GM12878 (cell line): Measurements from ENCODE around the gene ZNF860. TPM values are rescaled to one million over a fixed set of nuclear protein-coding genes. Genes with fewer than 3 reads are reported as not detected.

Source experiments
- ATAC-seq: fragments of 200-7000 bp; cut with Tn5 transposase; 3 replicates; pipeline ENCODE4 v1.9.1; 2020; ENCODE audit warnings: mild to moderate bottlenecking, moderate library complexity
- BruUV-seq: library from RNA; stranded (reverse); fragments of 400-500 nt; replicated peaks from 2 replicates; lab custom pipeline; 2021; lab: Mats Ljungman, UMichigan
- CTCF ChIA-PET: fragments of 300-600 bp; sonication (Branson Sonifier 250); formaldehyde crosslinking; extraction: SDS; loops from one replicate; lab custom pipeline; 2021; ENCODE audit warnings: inconsistent platforms; lab: Yijun Ruan, JAX
- POLR2A ChIA-PET: fragments of 350-600 bp; formaldehyde crosslinking; extraction: SDS; loops from one replicate; lab custom pipeline; 2021; ENCODE audit warnings: inconsistent platforms; lab: Charles Lee
- RAD21 ChIA-PET: fragments of 300-600 bp; sonication (Branson Sonifier 250); formaldehyde crosslinking; loops from one replicate; lab custom pipeline; 2023; ENCODE audit warnings: antibody characterized with exemption; ENCODE audit not compliant: unreplicated experiment; lab: Charles Lee
- SMC1A ChIA-PET: fragments of 300-600 bp; sonication (Branson Sonifier 250); formaldehyde crosslinking; loops from one replicate; lab custom pipeline; 2023; ENCODE audit not compliant: unreplicated experiment, uncharacterized antibody; lab: Charles Lee
- DNase-seq: peaks from one replicate; pipeline ENCODE4 v3.0.0-alpha.2; 2011; ENCODE audit warnings: low read depth, low spot score
- FAIRE-seq: peaks from 3 replicates; lab custom pipeline; 2011; peaks lifted over from hg19 to GRCh38; lab: Jason Lieb, UNC
- H2AFZ ChIP-seq: 2 replicates; pipeline ENCODE4 v1.6.0; 2011; ENCODE audit warnings: low read depth, low read length, control low read depth; ENCODE audit not compliant: control insufficient read depth
- H3K27ac ChIP-seq: 2 replicates; pipeline ENCODE4 v1.5.1; 2011; ENCODE audit warnings: control low read depth; ENCODE audit not compliant: control insufficient read depth, insufficient read depth
- H3K27me3 ChIP-seq, 2 experiments: replicated peaks in 1 of 2; 2 replicates each; pipeline versions ENCODE4 v1.6.0 to v1.6.1; 2011; ENCODE audit warnings: low read length in 1 of 2; ENCODE audit not compliant: control insufficient read depth in 2 of 2, insufficient read depth in 2 of 2
- H3K36me3 ChIP-seq, 2 experiments: 2 replicates each; pipeline ENCODE4 v1.5.1; 2011; ENCODE audit warnings: low read length in 1 of 2; ENCODE audit not compliant: control insufficient read depth in 2 of 2, insufficient read depth in 2 of 2
- H3K4me1 ChIP-seq: 2 replicates; pipeline ENCODE4 v1.6.1; 2011; ENCODE audit warnings: mild to moderate bottlenecking, low read length, moderate library complexity, mixed read lengths; ENCODE audit not compliant: control insufficient read depth, insufficient read depth
- H3K4me2 ChIP-seq: 2 replicates; pipeline ENCODE4 v1.6.0; 2011; ENCODE audit warnings: control low read depth; ENCODE audit not compliant: control insufficient read depth, insufficient read depth
- H3K4me3 ChIP-seq: fragments of 200-600 bp; sonication (generic); 2 replicates; pipeline ENCODE4 v1.5.1; 2016
- H3K79me2 ChIP-seq: 2 replicates; pipeline ENCODE4 v1.6.0; 2011; ENCODE audit warnings: low read length; ENCODE audit not compliant: control insufficient read depth, insufficient read depth
- H3K9ac ChIP-seq: 2 replicates; pipeline ENCODE4 v1.8.0; 2011; ENCODE audit warnings: low read length, control low read depth, mixed read lengths; ENCODE audit not compliant: control insufficient read depth, insufficient read depth
- H3K9me3 ChIP-seq: replicated peaks from 3 replicates; pipeline ENCODE4 v1.5.1; 2011; ENCODE audit warnings: mild to moderate bottlenecking, low read length; ENCODE audit not compliant: control insufficient read depth, insufficient read depth
- H4K20me1 ChIP-seq: 2 replicates; pipeline ENCODE4 v1.6.0; 2011; ENCODE audit not compliant: control insufficient read depth, insufficient read depth
- ATF7 ChIP-seq: fragments of 450-650 bp; IDR thresholded peaks from 2 replicates; pipeline ENCODE4 v1.6.1; 2016; ENCODE audit warnings: low read depth, mild to moderate bottlenecking
- BHLHE40 ChIP-seq, 2 experiments: fragments of 450-650 bp in 1 of 2; IDR thresholded peaks; 2 replicates each; pipeline ENCODE4 v1.6.1; 2011 to 2017; ENCODE audit warnings: low read depth in 2 of 2, borderline replicate concordance in 1 of 2, improper control_type of control experiment in 1 of 2, low read length in 1 of 2, mild to moderate bottlenecking in 1 of 2
- HDAC2 ChIP-seq: fragments of 200-600 bp; sonication (generic); IDR thresholded peaks from 2 replicates; pipeline ENCODE4 v1.6.1; 2017
- HDGF ChIP-seq: fragments of 450-650 bp; IDR thresholded peaks from 2 replicates; pipeline ENCODE4 v1.6.1; 2016; ENCODE audit warnings: antibody characterized with exemption
- IRF4 ChIP-seq: IDR thresholded peaks from 2 replicates; pipeline ENCODE4 v1.6.1; 2011; ENCODE audit warnings: low read depth, low read length
- IRF5 ChIP-seq: fragments of 450-650 bp; IDR thresholded peaks from 2 replicates; pipeline ENCODE4 v1.6.1; 2017; ENCODE audit warnings: borderline replicate concordance
- JUND ChIP-seq: IDR thresholded peaks from 2 replicates; pipeline ENCODE4 v1.6.1; 2012; ENCODE audit warnings: low read depth, mild to moderate bottlenecking, low read length, improper control_type of control experiment, moderate library complexity
- KAT2A ChIP-seq: conservative IDR thresholded peaks from 2 replicates; pipeline ENCODE4 v1.6.1; 2011; ENCODE audit warnings: low read depth, low read length; ENCODE audit not compliant: control insufficient read depth
- KDM1A ChIP-seq: fragments of 200-600 bp; sonication (generic); IDR thresholded peaks from 2 replicates; pipeline ENCODE4 v1.6.1; 2016; ENCODE audit warnings: borderline replicate concordance
- MYC ChIP-seq: IDR thresholded peaks from 2 replicates; pipeline ENCODE4 v1.6.1; 2011; ENCODE audit warnings: mild to moderate bottlenecking, low read length, moderate library complexity, inconsistent platforms; ENCODE audit not compliant: insufficient read depth, insufficient replicate concordance, insufficient read length, severe bottlenecking
- NFYA ChIP-seq: IDR thresholded peaks from 2 replicates; pipeline ENCODE4 v1.6.1; 2011; ENCODE audit warnings: low read depth, mild to moderate bottlenecking, low read length, improper control_type of control experiment, borderline replicate concordance
- NRF1 ChIP-seq: conservative IDR thresholded peaks from 2 replicates; pipeline ENCODE4 v1.6.1; 2011; ENCODE audit warnings: mild to moderate bottlenecking, low read depth, low read length, improper control_type of control experiment
- POLR2AphosphoS5 ChIP-seq: IDR thresholded peaks from 2 replicates; pipeline ENCODE4 v1.6.1; 2011; ENCODE audit warnings: mild to moderate bottlenecking, low read length, inconsistent platforms
- RUNX3 ChIP-seq: IDR thresholded peaks from 2 replicates; pipeline ENCODE4 v1.6.1; 2012; ENCODE audit warnings: low read length, inconsistent platforms
- SREBF1 ChIP-seq: IDR thresholded peaks from 2 replicates; pipeline ENCODE4 v1.6.1; 2012; ENCODE audit warnings: mild to moderate bottlenecking, low read length
- STAT3 ChIP-seq: IDR thresholded peaks from 2 replicates; pipeline ENCODE4 v1.6.1; 2011; ENCODE audit warnings: low read depth, low read length, improper control_type of control experiment
- YBX1 ChIP-seq: fragments of 450-650 bp; IDR thresholded peaks from 2 replicates; pipeline ENCODE4 v1.6.1; 2016; ENCODE audit warnings: antibody characterized with exemption
- WGBS: methylation state at CpG from one replicate; pipeline ENCODE4 v1.1.6; 2016; ENCODE audit warnings: low lambda C conversion rate; ENCODE audit not compliant: insufficient replicate concordance, insufficient coverage; ENCODE audit errors: missing lambda C conversion rate; 5-methylcytosine and 5-hydroxymethylcytosine counted together
- in situ Hi-C: fragments of 300-500 bp; cut with MboI; formaldehyde crosslinking; loops from 9 replicates; pipeline ENCODE4 v1.14.3; 2018; ENCODE audit warnings: mixed read lengths
- intact Hi-C: fragments of 100-400 bp; cut with micrococcal nuclease; formaldehyde crosslinking; loops from one replicate; pipeline ENCODE4 v1.14.2; 2022; ENCODE audit not compliant: unreplicated experiment
- polyA plus RNA-seq, 11 experiments: library from polyadenylated mRNA; depleted of rRNA in 4 of 11; unstranded in 6 of 11; stranded (reverse) in 5 of 11; fragments of >200 nt; fragmentation: Nextera tagmentation in 4 of 11; fragmentation: Illumina TruSeq in 1 of 11; extraction: Ambion mirVana in 4 of 11; extraction: Trizol in 1 of 11; gene quantifications; 1 replicate in 1 of 11; 2 replicates in 10 of 11; pipeline versions ENCODE4 v1.2.1 to v1.2.3, GENCODE V29; 2011 to 2016; ENCODE audit warnings: inconsistent platforms in 2 of 11, missing spikeins in 2 of 11, low read depth in 1 of 11
- total RNA-seq, 4 experiments: library from RNA; depleted of rRNA in 3 of 4; stranded (reverse); fragments of >200 nt in 3 of 4; fragmentation: Illumina TruSeq in 1 of 4; extraction: Trizol in 1 of 4; gene quantifications; 2 replicates each; pipeline versions ENCODE4 v1.2.1 to v1.2.3, GENCODE V29; 2013 to 2021

Gene ZNF860
- total and polyA plus RNA-seq, 10 of the 15 experiments (the other 5 are each of a cell fraction or from before 2014, with no cell fraction given), result not detected

- H3K27ac ChIP-seq, result no peak overlapping the region
- BruUV-seq, result no TSS peak
Measured at GRCh38 chr3:31932990-31933389, 48.6 kb upstream of the ZNF860 start.

GRCh38 chr3:31934018-31934417 lies 47.5 kb upstream of the ZNF860 start:
- ChIA-PET CTCF (no interaction called here), POLR2A (no interaction called here), RAD21 (no interaction called here), SMC1A (no interaction called here)
- Histone ChIP-seq H3K9me3 (no peaks in the 10 kb centered on the region), H3K27me3 (no peaks in the 10 kb centered on the region; a peak in 1 of 4 replicates), H3K4me3 (no peak overlapping the region), H3K4me2 (no peak overlapping the region), H2AFZ (no peak overlapping the region), H3K27ac (no peak overlapping the region), H3K79me2 (no peaks in the 10 kb centered on the region), H3K4me1 (no peaks in the 10 kb centered on the region), H3K9ac (no peak overlapping the region), H4K20me1 (no peaks in the 10 kb centered on the region), H3K36me3 (no peaks in the 10 kb centered on the region)
- ATAC-seq (no peak), FAIRE-seq (no peak), DNase-seq (no peak)
- no TSS peak for BruUV-seq
- WGBS, result 53% methylated on average over 1 of the region's 1 CpG
- intact Hi-C loops, result no loop called here
- in situ Hi-C loops, result no loop called here
- TF ChIP-seq SREBF1, result no peak
- no peak for TF ChIP-seq MYC
- TF ChIP-seq BHLHE40 (IDR thresholded peaks at IDR 0.05; ENCODE audit: borderline replicate concordance in 1 of 2, low read depth in 2 of 2, low read length in 1 of 2), result no peak
- no peak for TF ChIP-seq KAT2A
- TF ChIP-seq HDAC2, result no peak
- no peak for TF ChIP-seq POLR2AphosphoS5
- TF ChIP-seq HDGF, result no peak
- TF ChIP-seq YBX1, result no peak
- no peak for TF ChIP-seq NRF1

More at GRCh38 chr3:31932990-31933389, 48.6 kb upstream of the ZNF860 start:
- Histone ChIP-seq H3K4me2 (no peak overlapping the region), H3K36me3 (no peaks in the 10 kb centered on the region), H3K4me1 (no peaks in the 10 kb centered on the region), H3K79me2 (no peaks in the 10 kb centered on the region), H3K4me3 (no peak overlapping the region), H3K9me3 (no peaks in the 10 kb centered on the region), H3K27me3 (no peaks in the 10 kb centered on the region; a peak in 2 of 4 replicates), H3K9ac (no peak overlapping the region), H2AFZ (no peak overlapping the region), H4K20me1 (no peaks in the 10 kb centered on the region)
- ATAC-seq (no peak), DNase-seq (no peak), FAIRE-seq (no peak)
- intact Hi-C loops (no loop called here), in situ Hi-C loops (no loop called here)
- WGBS, result 62% methylated on average over 3 of the region's 3 CpGs
- ChIA-PET POLR2A (no interaction called here), RAD21 (no interaction called here), CTCF (no interaction called here), SMC1A (interaction anchor here (0.7 kb wide), 1 partner anchor 893 kb away, joined by 3 read pairs; no protein-coding TSS in a partner anchor)
- TF ChIP-seq IRF5 (no peak), RUNX3 (no peak), ATF7 (no peak), NFYA (no peak), IRF4 (no peak), STAT3 (no peak), JUND (no peak), KDM1A (no peak)
